Stimulated activated CD8-positive, alpha-beta memory T cell treated with anti-CD3 and anti-CD28 coated beads, Interleukin-7, amount 100 ng/mL, for 1 hour (primary cell): ENCODE measurements around the gene CDK5RAP2.
"Not testable (repeated sequence)": the region's sequence is repeated elsewhere in the genome, so short reads cannot be mapped to it uniquely, and the experiment has no call there.

Source experiments
- DNase-seq, 2 donors: peaks; one replicate each; pipeline ENCODE4 v3.0.0-alpha.2; 2020; ENCODE audit warnings: low read depth in 2 of 2

CDK5RAP2 gene

DNA sequence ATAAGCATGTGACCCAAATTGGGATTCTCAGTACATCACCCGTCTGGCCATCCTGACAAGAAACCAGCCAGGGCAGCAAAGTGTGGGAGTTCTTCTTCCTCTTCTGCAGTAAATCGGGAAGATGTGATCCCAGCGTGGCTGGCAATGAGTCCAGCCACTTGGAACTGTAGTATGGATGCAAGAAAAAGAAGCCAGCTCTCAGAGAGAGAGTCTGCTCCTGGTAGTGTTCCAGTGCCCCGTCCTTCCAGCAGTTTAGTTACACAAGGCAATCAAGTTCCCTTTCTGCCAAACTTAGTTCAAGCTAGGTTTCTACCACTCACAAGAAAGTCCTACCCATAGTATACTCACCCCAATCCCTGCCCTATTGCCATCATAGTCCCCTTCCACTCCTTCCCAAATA lies 65.6 kb downstream of the CDK5RAP2 start:
- DNase-seq, result no peak

DNA sequence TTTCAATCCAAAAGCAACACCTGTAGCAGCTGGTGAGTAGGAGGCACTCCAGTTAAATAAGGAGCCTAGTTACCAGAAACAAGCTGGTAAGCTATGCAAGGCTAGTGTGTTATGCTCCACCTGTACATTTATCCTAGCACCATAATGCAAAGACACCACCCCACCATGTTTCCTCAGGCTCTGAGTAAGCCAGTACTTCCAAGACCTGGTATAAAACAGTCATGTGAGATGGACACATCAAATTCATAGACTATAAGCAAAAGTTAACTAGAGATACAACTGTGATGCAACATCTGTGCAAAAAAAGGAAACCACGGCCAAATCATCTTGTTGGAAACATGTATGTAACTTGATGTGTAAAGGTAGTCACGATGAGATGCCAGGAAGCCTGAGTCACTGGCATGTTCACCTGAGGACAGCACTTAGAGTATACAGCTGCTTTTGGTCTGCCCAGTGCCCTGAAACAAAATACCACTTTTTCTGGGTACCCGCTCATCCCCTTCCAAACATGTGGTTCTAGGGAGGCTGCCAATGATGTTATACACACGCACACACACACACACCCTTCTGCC lies 66.1 kb downstream of the CDK5RAP2 start:
- DNase-seq, result no peak

DNA sequence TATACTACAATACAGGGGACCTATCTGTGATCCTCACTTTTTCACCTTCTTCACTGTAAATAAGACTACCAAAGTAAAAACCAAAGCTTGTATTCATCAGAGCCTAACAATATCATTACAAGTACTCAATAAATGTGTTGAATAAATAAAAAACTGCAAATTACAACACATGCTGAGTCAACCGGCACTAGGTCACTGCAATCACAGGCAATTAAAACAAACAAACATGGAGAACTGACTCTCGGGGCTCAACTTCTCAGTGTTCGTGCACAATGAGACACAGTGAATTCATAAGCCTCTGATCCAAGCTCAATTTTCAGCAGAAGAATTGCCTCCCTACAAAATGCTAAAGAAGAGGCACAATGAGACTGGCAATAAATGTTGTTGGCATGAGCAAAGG lies 69.2 kb downstream of the CDK5RAP2 start:
- DNase-seq, result no peak

DNA sequence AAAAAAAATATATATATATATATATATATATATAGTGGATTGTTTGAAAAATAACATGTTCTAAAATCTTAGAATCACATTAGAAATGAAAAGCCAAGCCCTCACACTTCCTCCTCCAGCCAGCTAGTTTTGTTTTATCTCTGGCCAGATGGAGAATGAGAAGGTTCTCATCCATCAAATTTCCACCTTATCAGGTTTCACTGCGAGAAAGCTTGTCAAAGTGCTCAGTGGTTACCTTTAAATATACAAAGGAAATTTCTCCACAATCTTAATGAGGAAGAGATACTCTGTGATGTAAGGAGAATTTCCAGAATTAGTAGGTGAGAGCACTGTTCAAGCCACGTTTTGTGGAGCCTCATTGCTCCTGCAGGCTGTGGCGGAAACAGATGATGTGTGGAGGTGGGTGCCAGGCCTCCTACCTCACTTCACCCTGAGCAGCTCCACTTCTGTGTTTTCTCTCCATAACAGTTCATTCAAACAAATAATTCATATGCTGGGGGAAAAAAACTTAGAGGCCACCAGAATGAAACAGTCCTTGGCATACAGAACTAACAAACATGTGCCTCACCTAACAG lies 71.9 kb downstream of the CDK5RAP2 start:
- DNase-seq, result no peak

DNA sequence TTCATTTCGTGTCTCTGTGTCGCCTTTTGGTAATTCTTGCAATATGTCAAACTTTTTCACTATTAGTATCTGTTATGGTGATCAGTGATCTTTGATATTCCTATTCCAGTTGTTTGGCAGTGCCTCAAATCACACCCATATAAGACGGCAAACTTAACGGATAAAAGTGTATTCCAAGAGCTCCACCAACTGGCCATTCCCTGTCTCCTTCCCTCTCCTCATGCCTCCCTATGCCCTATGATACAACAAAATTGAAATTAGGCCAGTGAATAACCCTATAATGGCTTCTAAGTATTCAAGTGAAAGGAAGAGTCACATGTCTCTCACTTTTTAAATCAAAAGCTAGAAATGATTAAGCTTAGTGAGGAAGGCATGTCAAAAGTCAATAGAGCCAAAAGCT lies 74.8 kb downstream of the CDK5RAP2 start:
- DNase-seq, result no peak

DNA sequence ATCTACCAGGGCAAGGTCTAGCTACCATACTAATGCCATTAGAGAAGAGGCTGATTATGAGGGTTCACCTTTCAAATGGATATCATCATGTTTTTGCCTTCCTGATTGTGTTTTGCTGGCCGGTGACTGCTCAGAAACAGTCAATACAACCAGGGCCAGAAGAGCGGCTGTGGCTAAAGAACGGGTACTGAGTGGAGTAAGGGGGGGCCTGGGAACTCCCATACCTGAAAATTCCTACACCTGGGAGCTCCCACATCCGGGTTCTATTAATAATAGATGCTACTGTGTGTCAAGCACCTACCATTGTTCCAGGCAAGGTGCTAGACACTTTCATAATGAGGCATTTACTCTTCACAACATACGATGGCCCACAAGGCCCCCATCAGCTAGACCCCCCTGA lies 79.2 kb downstream of the CDK5RAP2 start:
- no peak for DNase-seq

DNA sequence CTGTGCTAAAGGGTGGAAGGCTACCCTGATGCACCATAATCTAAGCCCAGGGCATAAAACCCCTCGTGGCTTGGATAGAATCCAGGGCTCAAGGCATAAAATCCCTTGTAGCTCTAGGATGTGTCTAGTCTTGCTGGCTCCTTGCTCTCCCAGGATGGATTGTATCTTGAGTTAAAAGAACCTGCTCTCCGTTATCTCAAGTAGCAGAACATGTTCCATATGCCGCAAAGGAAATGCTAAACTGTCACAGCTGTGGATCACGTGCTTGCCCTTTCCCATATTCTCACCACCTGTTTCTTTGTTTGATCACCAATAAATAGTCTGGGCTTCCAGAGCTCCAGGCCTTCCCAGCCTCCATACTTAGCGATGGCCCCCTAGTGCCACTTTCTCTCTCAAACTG lies 82.1 kb downstream of the CDK5RAP2 start:
- DNase-seq, result not testable (repeated sequence)

DNA sequence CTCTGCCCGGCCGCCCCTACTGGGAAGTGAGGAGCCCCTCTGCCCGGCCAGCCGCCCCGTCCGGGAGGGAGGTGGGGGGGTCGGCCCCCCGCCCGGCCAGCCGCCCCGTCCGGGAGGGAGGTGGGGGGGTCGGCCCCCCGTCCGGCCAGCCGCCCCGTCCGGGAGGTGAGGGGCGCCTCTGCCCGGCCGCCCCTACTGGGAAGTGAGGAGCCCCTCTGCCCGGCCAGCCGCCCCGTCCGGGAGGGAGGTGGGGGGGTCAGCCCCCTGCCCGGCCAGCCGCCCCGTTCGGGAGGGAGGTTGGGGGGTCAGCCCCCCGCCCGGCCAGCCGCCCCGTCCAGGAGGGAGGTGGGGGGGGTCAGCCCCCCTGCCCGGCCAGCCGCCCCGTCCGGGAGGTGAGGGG lies 83.5 kb downstream of the CDK5RAP2 start:
- DNase-seq, result not testable (repeated sequence)

DNA sequence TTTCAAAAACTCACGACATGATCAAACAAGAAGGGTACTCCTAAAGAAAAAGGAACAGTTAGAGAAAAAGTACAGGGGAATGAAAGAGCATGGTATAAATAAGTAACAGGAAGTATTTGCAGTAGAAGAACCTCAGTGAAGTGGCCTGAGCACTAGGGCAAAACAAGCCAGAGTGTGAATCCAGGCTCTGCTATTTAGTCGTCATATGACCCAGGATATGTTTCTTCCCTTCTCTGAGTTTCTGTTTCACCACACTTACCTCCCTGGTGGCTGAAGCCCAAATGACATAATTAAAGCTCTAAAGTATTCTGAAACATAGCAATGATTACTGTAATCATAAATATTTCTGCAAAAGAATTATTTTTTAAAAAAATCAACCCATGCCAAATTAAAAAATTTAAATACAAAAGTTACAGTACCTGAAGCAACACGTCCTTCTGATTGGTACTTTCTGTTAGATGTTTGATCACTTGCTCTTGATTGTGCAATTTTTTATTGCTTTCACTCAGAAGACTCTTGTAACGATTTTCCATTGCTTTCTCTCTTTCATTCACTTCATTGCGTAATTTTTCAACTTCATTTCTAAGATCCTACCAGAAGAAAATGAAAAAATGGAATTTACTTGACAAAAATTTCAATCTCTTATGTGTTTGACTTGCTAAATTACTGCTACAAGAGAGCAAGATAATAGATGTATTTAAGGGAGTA lies 88.9 kb downstream of the CDK5RAP2 start:
- DNase-seq, result no peak

DNA sequence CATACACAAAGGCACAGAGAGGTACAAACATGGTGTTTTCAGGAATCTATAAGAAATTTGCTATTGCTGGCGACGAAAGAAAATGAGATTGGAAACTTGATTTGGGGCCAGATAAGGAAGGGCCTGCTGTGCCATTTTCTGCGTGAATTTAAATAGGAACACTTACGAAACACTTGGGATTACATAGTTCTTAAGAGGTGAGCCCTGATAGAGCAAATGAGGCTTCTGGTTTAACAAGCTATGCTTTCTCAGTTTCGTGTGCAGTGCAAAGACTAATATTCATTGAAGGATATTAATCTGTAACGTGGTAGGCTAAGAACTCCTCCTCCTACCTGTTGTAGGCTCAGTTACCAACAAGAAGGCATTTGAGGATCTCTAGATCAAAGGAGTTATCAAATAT lies 93.1 kb downstream of the CDK5RAP2 start:
- no peak for DNase-seq

DNA sequence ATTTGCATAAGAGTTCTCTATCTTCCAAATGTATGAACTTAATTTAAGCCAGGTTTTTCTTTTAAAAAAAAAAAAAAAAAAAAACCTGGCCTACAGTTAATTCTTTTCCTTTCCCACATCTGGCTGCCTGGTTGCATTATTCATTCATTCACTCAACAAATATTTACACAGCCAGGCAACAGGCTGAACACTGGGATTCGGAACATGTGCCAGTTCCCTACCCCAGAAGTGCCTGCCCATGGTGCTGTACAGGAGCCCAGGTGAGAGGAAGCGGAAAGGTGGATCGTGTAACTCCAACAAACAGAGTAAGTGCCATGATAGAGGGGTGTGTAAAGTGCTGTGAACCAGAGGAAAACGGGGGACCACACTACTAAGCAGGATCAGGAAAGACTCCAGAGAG lies 93.6 kb downstream of the CDK5RAP2 start:
- no peak for DNase-seq

DNA sequence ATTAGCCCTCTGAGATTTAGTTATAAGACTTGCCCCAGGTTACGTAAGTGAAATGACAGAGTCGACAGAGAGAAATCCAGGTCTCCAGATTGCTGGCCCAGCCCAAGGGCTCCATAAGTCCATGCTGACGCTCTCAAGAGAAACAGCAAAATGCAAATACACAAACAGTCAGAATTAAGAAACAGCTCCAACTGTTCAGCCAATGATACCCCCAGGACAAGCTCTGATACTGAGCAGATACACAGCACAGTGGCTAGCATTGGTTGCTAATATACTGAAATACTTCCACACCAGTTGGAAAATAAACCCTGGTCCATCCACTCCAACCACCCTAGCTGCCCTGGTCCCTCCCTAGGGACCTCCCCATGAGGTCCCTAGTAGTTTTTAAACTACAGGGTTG lies 94.2 kb downstream of the CDK5RAP2 start:
- no peak for DNase-seq

DNA sequence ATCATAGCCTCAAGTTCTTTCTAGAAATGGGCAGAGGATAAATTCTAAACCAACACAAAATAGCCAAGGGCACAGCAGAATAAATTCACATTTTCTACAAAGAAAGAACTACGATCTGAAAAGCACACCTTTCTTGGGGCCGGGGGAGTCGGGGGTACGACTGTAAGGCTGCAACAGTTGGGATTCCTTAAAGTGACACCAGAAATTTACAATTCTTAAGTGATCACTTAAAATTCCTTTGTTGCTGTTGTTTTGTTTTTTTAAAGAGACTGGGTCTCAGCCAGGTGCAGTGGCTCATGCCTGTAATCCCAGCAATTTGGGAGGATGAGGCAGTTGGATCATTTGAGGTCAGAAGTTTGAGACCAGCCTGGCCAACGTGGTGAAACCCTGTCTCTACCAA lies 95.8 kb downstream of the CDK5RAP2 start:
- DNase-seq, result no peak

DNA sequence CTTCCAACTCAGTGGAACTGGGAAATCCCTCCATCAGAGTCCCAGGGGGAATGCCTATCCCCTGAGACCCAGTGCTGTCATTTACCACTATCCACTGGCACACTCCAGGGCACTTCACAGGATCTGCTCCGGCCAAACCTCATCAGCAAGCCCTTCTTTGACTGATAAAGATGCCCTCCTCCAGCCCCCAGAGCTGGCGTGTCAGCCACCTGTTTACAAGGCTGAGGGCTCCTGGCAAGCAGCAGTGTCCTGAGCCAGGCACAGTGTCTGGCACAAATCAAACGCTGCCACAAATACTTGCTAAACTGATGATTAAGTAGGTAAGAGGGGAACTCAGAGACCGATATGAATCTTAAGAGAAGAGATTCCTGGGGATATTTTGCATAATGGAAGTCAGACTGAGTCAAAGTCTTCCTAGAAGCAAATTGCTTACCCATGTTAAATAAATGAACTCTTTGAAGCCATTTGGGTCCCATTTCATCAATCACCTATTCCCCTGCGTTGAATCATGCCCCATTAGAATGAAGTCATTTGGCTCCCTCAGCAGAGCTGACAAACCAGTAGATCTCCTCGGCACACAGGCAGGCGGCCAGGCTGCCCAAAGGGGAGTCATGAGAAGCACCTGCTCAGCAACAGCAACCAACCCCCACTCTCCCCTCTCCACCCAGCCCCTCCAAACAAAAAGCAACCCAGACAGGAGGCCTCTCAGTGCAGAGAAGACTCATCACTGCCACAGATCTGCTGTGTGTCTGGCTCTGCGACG lies 97.4 kb downstream of the CDK5RAP2 start:
- DNase-seq, result no peak

DNA sequence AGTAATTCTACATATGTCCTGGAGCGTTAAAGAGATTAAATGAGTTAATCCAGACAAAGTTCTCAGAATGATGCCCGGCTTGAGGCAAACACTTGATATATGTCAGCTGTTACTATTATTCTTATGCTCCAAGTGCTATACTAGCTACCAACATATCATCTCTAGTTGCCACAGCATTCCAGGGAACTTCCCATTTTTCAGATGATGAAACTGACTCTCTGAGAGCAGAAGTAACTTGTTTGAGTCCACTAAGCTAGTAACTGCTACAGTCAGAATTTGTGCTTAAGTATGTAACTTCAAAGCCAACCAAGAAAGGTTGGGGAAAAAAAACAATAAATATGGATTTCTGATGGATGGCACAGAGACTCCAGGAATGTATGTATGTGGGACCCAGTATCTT lies 98.1 kb downstream of the CDK5RAP2 start:
- DNase-seq, result no peak

DNA sequence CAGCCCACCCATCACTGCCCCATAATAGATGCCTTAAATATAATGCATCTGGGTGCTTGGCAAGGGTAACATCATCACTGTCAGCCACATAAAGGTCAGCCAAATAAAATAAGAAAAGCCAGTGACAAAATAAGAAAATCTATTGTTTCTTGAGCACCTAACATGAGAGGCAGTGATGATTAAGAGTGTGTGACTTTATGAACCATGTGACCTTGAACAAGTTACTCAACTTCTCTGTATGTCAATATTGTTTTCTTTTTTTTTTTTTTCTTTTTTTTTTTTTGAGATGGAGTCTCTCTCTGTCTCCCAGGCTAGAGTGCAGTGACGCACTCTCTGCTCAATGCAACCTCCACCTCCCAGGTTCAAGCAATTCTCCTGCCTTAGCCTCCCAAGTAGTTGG lies 98.7 kb downstream of the CDK5RAP2 start:
- no peak for DNase-seq

DNA sequence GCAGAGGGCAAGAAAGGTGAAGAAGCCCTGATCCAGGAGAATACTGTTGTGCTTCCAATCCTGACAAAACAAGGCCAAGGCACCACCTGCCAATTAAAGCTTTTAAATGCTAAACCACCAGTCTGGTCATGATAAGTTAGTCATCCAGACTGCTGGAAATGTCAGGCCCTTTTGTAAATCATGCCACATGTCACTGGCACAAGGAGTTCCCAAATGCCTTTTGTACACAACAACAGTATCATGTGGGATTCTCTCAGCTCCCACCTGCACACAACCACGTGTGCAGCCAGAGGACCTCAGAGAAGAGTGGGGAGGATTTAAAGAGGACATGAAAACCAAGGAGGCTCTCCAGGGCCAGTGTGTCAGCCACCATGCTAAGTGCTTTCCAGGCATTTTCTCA lies 99.3 kb downstream of the CDK5RAP2 start:
- DNase-seq, result no peak

DNA sequence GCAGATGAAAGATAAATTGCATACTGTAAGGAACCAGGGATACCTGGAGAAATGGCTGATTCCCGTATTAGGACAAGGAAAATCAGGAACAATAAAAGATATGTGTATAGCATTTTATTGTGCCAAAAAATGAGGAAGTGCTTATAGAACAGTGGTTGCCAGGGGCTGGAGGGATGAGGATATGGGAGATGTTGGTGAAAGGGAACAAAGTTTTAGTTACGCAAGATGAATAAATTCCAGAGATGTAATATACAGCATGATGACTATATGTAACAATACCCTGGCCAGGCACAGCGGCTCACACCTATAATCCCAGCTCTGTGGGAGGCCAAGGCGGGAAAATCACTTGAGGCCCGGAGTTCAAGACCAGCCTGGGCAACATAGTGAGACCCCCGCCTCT lies 101.8 kb downstream of the CDK5RAP2 start:
- DNase-seq, result no peak

DNA sequence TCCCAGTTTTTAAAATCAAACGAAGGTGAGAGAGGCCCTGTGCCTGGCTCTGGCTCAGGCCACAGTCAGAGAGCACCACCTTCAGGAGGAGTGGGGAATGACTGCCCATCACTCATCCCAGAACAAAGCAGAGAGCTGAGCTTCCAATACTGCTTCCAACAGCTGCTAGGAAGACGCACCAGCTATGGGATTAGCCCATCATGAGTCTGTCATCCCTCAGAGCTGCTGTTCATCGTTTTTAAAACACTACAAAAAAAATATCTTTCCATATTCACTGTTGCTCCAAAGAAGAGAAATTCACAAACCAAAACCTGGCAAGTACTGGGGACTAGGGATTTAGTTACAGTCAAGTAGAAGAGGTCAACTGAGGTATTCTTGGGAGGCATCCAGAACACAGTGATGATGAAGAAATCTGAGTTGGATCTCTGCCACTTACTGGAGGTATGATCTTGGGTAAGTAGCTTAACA lies 102.4 kb downstream of the CDK5RAP2 start:
- DNase-seq, result no peak

DNA sequence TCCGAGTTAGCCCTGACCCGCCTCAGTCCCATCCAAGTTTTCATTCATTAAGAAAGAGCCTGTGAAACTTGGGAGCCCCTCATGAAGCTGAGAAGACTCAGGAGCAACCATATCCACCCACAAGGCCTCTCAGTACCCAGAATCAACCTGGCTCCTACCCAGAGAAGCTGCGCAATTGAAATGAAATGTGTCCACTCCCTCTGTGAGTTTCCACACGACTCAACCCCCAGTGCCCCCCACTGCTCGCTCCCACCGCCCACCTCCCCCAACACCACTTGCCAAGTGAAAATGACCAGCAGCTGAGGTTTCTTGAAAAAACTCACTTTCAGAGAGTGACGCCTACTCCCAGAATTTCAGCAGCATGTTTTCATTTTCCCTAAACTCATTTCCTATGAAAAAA lies 104.6 kb downstream of the CDK5RAP2 start:
- DNase-seq, result no peak

DNA sequence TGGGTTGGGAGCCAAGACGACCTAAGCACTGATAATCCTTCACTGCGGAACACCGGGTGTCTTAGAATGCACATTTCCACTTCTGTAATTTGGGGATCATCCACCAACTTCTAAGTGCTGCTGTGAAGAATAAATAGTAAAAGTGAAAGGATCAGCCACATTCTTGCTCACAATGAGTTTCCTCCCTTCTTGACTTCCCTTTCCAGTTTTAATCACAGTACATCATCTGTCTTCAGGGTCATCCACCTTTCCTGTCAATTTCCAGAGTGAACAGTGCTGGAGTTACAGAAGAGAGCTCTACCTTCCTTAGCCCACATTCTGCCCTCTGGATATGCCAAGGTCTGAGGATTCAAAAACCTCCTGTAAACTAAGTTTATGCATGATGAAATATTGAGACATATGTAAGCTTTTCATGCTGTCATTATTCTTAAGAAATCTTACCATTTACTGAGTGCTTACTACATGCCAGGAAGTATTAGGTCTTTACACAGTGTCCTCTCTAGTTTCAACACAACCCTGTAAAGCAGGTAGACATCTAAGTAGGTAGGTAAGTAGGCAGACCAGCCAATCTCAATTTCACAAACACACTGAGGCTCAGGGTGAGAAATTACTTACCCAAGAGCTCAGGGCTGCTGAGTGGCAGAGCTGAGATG lies 105.2 kb downstream of the CDK5RAP2 start:
- DNase-seq, result no peak

DNA sequence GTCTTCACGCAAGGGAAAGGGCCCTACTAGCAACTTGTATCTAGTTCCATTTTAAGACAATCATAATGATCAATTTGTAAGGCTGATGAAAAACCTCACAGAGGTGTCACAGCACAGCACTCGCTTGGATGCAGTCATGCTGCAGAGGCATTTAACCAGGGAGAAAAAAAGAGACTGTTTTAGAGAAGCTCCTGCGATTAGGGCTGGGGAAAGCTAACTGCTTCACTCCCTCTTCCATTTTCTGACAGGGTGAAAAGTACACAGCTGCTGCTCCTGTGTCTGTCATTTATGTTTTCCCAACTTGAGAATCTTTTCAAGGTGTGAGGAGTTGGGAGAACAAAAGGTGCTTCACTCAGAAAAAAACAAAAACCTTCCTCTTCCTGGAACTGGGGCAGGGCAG lies 106.4 kb downstream of the CDK5RAP2 start:
- DNase-seq, result no peak
